ENCODE results near the gene DCDC2C.

GRCh38 chr2:3857576-3857975 is 154.2 kb downstream of the DCDC2C start:
- TF ChIP-seq CTCF (IDR thresholded peaks at IDR 0.05) (no peak), POLR2A (IDR thresholded peaks at IDR 0.05) (no peak)

Measured in prostate gland (tissue), 2 donors.